ENCODE measurements around the gene KCNJ6.
A peak's percentile ranks its signal among the peaks of the same experiment; 100 is the strongest.

KCNJ6 gene

DNA sequence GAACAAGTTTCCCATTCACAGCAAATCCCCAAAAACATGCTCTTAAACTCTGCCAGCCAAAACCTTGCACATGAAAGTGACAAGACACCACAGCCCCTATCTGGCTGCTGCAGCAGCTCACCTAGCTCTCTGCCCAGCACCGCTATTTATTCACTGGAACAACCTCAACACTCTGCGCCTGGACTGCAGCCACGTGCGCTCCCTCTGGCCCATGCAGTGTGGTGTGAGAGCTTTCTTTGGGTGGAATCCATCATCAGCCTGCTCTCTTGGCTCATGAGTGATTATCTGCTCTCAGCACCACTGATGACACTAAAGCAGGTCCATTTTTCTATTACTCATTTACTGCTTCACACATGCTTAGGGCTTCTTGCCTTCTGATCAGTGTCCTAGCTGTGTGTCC lies 11.4 kb downstream of the KCNJ6 start:
- DNase-seq (ENCODE audit: low spot score) = no peak

DNA sequence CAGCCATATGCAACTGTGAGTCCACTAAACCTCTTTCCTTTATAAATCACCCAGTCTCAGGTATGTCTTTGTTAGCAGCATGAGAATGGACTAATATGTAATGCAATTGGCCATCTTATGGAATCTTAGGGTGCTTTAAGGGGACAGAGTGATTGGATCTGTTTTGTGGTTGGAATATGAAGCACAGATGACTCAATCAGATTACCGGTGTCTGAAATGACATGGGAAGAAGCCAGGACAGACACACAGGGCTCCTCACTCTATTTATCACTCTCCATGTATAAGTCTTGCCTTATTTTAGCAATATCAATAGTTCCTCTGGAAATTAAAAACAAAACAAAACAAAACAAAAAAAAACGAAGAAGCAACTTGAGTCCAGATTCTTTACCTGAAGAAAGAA lies 12.9 kb downstream of the KCNJ6 start:
- no peak for DNase-seq (ENCODE audit: low spot score)

DNA sequence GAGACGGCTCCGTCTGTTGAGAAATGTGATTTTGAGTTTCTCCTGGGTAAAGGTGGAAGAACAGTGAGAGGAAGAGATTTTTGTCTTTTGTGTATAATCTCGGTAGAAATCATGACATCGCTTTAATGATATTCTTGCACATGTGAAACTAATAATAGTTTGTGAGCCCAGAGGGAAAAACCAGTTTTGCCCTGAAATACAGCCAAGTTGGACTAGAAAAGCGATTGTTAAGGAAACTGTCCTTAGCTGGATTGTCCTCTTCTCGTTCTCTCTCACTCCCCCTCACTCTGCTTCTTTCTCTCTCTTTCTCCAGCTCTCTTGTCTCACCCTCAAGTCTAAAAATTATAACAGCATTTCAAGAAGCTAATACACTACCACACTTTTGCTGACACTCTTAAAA lies 17.1 kb downstream of the KCNJ6 start:
- DNase-seq (ENCODE audit: low spot score) = no peak

DNA sequence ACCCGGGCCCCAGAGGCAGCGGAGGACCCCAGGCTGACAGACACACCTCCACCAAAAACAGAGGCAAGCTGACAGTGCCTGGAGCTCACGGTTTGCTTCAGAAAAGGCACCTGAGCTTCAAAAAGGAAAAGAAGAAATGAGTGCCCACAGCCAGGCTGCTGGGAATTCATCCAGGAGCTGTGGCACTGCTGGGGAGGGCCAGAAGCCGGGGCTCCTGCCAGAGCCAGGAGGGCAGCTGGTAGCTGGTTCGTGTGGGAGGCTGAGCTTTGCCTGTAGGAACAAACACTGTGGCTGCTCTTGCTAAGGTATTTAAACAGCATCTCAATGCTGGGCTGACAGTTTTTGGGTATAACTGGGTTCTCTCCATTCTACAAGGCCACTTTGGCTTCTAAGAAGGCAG lies 19.5 kb downstream of the KCNJ6 start:
- no peak for DNase-seq (ENCODE audit: low spot score)

DNA sequence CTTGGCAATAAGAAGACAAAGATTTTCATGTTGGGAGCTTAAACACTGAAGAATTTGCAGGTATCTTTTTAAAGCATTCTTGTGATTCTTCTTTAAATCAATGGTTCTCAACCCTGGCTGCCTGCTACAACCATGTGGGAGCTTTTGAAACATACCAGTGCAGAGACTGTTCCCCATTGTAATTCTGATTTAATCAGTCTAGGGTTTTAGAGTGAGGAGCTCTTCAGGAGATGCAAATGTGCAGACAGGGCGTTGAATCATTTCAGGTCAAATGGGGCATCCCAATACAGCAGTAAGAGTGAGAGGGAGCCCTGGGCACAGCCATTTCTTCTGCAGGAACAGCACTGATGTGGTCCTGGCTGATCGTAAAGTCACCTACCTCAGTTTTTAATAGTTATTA lies 24.3 kb downstream of the KCNJ6 start:
- DNase-seq (ENCODE audit: low spot score) = no peak

DNA sequence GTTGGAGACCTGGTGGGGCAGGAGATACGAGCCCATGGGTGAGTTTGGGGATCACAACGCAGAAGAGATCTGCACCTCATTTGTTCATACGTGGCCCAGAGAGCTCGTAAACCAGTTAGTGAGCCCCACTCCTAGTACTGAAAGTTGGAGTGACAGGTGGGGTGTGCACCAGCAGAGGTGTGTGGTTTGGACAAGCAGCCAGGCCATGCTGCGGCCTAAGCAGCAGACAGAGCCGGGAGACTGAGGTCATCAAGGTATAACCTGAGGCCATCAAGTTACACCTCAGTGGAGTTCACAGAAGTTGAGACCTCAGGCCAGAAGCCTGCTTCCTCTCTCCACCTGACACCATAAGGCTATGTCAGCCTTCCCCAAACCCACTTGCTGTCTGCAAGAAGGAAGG lies 27.6 kb downstream of the KCNJ6 start:
- DNase-seq (ENCODE audit: low spot score) = no peak

DNA sequence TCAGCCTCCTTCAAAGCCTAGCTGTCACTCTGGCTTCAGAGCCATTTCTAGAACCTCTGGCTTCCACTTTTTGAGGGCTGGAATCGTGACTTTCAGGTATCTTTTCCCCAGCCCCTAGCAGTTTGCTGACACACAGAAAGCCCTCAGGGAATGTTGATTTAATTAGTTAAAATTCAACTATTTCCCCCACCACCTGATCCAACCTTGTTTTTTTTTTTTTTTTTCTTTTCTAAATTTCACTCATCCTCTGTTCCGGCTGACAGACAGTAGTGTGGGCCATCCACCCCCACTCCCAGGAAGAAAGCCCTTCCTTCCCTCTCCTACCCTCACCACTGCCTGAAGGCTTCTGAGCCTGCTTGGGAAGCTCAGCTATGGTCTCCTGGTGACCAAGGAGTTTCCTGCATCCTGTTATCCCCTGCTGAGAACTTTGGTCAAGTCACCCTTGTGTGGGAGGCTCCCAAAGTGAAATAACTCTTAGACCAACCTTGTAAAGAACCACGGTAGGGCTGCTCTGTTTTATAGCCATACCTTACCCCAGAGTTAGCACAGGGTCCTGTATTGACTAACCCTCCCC lies 29.4 kb downstream of the KCNJ6 start:
- DNase-seq (ENCODE audit: low spot score) = no peak

DNA sequence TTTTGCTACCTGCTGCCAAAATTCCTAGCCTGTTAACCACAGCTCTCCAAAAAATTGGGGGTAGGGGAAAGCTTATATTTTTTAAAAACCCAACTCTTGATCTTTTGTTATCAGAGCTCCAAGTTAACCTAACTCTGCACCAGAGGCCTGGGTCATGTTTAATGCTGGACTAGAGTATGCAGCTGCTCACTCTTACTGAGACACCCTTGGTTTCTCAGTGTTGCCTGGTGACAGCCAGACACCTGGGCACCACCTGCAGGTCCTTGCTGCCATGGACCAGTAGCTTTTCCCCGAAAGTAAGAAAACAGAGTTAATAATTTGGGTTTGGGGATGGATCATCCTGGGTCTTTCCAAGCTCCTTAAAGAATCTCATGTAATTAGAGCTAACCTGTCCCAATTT lies 30.1 kb downstream of the KCNJ6 start:
- no peak for DNase-seq (ENCODE audit: low spot score)

DNA sequence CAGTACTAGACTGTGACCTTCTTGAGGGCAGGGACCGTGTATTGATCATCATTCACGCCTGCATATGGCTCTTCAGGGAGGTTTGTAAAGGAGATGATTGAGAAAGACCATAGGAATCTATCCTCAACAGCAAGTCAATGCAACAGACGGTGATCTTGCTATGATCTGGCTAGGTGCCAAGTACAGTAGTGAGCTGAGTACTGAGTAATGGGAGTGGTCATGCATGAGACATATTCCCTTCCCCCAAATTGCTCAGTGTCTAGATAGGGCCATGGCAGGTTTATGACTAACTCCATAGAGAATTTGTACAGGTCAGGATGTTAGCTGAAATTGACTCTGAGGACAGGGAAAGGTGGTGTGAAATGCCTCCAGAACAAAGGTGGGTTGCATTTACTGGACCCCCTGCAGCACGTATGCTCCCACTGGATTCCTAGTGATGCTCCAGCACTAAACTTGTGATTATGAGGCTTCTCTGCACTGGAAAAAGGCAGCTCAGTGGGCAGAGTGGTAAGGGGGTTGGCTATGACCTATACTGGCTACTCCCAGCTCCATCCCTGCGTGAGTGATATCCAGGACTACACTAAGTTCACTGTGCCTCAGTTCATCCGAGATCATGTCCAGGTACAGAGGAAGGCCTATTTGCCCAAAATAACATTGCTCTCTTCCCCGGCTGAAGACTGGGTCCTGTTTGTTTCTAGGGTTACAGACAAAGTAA lies 37.2 kb downstream of the KCNJ6 start:
- DNase-seq (ENCODE audit: low spot score) = peak; percentile 15

DNA sequence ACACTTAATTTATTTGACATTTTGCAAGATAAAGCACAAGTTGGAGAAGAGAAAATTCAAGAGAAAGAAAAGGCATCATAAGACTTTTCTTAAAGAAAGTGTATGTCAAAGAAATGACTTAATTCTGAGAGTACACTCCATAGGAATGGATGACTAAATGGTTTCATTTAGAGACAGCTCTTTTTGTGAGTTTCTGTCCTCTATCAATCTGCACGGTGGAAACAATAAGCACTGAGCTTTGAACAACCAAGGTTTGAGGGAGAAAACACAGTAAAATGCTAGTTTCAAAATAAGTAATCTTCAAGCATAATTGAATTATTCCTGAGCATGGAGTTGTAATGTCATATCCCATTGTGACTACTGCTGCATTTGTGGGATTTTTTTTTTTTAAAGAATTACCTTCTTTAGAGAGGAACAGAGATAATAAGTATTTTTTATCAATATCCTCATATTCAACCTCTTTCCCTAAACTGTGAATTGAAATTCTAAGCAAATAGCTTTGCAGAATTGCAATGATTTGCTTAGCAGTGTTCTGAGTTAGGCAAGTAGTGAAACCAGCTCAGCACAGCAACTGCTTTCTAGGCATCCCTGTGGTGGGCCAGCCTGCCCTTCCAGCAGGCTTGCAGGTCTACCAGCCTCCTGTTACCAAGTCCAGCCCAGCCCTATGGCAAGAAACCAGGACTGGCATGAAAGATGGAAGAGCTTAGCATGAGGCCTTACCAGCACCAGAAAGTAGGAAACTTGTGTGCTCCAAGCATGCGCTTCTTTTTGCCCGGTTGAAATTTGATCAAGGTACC lies 38.2 kb downstream of the KCNJ6 start:
- DNase-seq (ENCODE audit: low spot score) = no peak

DNA sequence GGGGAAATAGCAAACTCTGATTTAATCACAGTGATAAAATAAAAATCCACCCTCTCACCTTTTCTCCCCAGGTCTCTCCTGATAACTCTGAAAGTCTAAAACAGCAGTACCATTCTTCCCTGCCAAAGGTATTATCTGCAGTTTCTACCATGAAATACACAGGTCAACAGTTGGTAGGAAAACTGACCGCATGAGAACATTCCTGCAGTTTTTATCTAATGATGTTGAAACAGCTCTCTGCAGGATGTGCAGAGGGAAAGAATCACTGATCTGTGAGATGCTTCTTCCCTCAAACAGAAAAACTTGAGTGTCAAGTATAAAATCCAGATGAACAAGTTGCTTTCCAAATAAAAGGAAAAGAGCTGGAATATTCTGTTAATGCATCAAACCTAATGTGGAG lies 39.1 kb downstream of the KCNJ6 start:
- no peak for DNase-seq (ENCODE audit: low spot score)

DNA sequence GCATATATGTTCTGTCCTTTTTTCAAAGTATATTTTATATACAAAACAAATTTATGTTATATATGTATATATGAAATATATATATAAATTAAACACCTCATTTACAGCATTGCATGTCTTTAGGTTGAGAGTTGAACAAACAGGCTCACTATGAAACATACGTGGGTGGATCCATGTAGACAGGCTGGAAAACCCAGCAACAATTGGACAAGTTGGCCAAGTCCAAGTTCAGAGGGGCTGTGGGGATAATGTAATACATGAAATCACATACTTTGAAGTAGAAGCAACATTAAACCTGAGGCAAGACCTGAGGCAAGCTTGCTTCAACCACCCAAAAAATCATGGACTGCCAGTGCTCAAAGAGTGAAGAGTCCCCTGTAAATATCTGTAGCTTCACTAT lies 39.7 kb downstream of the KCNJ6 start:
- no peak for DNase-seq (ENCODE audit: low spot score)

DNA sequence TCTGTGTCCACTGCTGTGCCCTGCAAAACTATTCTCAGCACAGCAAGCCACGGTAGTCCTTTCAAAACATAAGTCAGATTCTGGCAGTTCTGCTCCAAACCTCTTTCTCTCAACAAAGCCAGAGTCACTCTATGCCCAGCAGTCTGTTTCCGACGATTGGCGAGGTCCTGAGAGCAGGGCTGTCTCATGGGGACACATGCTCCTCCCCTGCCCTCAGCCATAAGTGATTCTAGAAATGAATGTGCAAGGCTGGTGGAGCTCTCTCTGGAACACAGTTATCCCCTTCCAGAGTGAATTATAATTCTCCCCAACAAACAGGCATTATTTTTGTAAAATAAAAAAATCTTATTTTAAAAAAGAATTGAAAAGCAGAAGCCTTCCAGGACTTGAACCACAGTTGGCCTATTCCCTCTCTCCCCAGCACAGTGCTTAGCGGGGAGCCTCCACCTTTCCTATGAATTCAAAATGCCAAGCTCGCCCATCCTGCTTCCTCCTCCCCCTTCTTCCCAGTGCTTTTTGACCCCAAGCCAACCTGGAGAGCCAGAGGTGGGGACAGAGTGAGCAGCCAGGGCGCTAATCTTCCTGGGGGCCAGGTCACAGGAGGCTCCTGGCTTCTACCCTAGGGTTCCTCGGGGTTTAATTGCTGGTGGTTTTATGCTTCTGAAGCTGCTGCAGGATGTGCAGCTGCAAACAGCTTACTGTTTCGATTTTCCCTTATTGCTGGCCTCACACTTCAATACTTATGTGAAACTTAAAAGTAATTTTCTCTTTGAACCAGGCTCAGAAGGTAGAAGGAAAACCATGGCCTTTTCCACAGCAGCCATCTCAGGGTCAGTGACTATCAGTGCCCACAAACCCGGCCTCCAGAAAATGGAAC lies 41.1 kb downstream of the KCNJ6 start:
- DNase-seq (ENCODE audit: low spot score) = no peak

DNA sequence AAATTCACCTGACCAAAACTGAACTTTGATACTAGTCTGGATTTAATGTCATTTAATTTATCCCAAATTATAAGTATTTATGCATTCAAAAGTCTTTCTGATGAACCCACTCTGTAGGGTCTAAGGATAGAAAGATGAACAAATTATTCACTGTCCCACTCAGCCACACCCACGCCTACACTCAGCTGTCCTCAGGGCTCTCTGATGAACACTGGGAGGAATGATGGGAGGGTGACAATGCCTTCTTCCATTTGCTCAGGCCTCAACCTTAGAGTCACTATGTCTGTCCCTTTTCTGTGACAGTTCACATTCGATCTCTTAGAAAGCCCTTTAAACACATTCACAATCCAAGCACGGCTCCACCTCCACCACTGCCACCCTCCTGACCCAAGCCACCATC lies 41.8 kb downstream of the KCNJ6 start:
- DNase-seq (ENCODE audit: low spot score) = no peak

DNA sequence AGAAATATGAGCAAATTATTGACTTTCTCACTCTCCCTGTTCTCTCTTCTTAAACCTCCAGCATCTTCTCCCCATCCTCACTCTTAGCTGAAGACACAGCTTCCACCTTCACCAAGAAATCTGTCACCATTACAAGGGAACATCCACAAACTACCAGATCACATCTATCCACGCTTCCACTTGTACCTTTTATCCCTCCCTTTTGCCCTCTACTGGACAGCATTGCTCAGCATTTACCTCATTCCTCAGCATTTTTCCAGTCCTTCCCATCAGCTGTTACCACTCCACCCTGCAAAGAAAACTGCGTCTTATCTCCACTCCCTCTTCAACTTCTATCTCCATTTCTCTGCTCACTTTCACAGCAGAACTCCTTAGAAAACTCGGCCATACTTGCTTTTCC lies 42.6 kb downstream of the KCNJ6 start:
- no peak for DNase-seq (ENCODE audit: low spot score)

DNA sequence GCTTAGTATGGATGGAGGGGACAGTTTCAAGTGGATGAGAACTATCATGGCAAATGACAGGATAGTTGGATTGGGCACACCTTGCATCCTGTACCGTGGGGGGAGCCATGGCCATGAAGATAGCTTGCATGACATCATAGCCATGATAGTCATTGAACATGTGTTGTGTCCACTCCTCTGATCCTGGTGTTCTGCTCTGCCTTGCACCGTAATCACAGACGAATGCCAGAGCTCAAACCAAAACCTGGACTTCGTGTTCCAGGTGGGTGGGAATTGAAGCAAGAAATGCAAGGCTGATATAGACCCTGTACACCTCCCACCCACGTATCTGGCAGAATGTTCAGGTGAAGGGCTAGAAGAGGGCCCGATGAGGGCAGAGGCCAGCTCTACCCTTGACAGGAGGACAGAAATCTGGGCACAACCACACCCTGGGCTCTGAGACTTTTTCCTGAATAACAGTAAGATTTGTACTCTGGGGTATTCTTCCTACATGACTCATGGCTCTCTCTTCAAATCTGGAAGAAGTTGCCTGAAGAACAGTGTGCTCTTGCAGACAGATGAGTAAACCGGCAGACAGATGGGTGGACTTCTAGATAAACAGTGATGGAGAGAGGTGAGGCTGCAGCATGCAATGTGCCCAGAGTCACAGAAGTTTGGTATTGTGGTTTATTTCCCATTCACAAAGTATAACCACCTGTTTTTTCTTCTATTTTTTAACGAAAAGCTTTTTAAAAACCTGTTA lies 45.0 kb downstream of the KCNJ6 start:
- DNase-seq (ENCODE audit: low spot score) = no peak

DNA sequence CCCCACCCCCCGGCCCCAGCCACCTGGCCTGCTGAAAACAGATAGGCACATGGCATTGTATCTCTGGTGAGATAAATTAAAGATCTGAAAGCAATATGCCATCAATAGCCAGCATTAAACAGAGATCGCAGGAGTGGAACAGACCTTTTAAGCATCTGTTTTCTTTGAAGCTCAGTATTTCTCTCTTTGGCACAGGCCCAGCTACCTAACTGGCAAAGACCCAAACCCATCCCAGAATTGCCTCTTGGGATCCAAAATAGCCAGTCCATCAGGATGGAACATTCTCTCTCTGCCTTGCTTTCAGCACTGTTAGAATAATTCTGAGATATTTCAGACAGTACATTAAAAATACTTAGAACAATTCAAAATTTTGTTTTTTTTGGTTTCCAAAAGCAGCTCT lies 46.0 kb downstream of the KCNJ6 start:
- DNase-seq (ENCODE audit: low spot score) = no peak

DNA sequence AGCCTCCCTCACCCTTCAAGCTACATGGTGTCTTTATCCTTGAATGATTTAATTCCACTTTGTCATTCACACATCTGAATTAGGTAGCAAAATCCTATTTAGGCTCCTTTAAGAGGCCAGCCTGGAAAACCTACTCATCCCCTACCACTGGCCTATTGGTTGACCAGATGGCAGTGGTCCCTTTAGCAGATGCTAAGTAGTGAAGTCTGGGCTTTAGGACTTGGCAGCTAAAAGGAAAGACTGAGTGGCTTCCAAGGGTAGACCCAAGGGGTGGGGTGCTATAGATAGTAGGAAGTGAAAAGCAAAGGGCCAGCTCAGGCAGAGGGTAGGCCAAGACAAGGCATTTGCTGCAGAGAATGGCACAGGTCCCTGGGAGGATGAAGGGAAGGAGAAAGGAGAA lies 46.6 kb downstream of the KCNJ6 start:
- no peak for DNase-seq (ENCODE audit: low spot score)

DNA sequence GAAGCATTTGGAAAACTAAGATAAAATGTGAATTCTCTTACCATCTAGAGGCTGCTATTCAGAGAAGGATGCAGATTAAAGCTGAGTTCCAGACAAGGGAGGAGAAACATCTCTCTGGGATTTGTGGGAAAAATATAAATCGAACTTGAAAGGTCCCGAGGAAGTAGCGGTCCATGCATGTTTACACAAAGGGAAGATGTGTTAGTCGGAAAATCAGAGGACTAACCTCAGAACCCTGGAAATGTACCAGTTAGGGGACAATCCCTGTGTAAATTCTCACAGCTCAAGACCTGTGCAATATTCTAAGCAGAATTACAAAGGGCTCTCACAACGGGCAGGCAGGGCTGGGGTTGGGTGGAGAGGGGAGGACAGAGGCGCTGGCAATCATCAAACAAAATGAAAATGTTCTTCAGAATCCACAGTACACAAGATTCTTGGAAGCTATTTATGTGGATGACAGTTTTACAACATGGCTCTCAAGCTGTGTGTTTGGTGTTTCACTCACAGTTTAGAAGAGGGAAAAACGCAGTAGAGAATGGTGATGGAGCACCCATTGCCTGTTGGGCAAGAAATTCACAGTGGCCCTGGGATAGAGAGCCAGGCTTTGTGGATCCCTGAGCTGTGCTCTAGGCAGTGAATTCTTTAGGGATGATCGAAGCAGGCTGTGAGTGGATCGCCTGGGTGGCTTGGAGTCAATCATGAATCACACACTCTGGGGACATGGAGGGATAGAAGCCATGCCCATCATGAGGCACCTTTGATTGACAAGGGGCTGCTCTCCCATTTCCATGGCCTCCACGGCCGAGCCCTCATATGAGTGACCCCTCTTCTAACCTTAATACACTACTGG lies 47.6 kb downstream of the KCNJ6 start:
- no peak for DNase-seq (ENCODE audit: low spot score)

DNA sequence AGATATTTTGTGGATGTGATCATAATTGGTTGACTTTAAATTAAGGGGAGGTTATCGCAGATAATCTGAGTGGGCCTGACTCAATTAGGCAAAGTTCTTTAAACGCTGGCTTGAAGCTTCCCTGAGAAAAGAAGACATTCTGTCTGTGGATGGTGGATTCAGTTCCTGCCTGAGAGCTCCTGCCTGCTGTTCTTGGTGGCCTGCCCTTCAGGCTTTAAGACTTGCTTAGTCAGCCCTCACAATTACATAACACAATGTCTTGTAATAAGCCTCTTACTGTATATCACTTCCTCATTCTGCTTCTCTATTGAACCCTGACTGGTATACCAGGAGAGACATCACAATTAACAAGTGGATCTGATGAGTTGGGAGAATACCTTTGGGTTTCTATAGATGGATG lies 50.2 kb downstream of the KCNJ6 start:
- no peak for DNase-seq (ENCODE audit: low spot score)

DNA sequence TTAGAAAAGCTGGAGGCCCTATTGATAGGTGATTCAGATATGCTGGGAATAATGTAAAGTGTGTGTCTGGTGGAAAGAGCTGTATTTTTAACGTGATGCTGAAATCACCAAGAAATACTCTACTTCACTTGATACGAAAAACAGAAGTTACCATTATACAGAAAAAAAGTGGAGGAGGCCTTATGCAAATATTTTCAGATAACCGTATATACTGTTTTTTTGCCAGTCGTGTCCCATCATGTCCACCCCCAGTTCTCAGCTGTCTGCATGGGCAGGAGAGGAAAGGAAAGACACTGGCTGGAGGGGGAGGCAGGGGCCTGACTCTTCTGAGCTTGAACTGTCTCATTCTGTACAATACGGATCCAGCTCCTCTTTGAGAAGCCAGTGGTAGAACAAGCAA lies 51.1 kb downstream of the KCNJ6 start:
- no peak for DNase-seq (ENCODE audit: low spot score)
